IMR-90 (cell line): ENCODE results near the gene IL23R. TPM values are rescaled to one million over a fixed set of nuclear protein-coding genes. Genes with fewer than 3 reads are reported as not detected.
A peak's percentile ranks its signal among the peaks of the same experiment; 100 is the strongest.

Experiments used
- ATAC-seq: fragments of 200-7000 bp; cut with Tn5 transposase; 2 replicates; pipeline ENCODE4 v1.9.1; 2020; ENCODE audit warnings: low read depth, mild to moderate bottlenecking, moderate library complexity
- BruUV-seq: library from RNA; stranded (reverse); fragments of 400-500 nt; replicated peaks from 2 replicates; lab custom pipeline; 2021; lab: Mats Ljungman, UMichigan
- CTCF ChIA-PET: fragments of 300-600 bp; formaldehyde crosslinking; extraction: SDS; loops from one replicate; lab custom pipeline; 2021; ENCODE audit warnings: antibody characterized with exemption; lab: Yijun Ruan, JAX
- POLR2A ChIA-PET: fragments of 300-600 bp; sonication (Branson Sonifier 250); formaldehyde crosslinking; loops from one replicate; lab custom pipeline; 2022; ENCODE audit warnings: antibody characterized with exemption; ENCODE audit not compliant: unreplicated experiment; lab: Charles Lee
- DNase-seq: peaks from one replicate; pipeline ENCODE4 v3.0.0; 2013
- H2AFZ ChIP-seq: replicated peaks from 2 replicates; pipeline ENCODE3; 2013; ENCODE audit warnings: low read length, mild to moderate bottlenecking; ENCODE audit not compliant: poor library complexity
- H2AK5ac ChIP-seq: 2 replicates; pipeline ENCODE4 v1.6.1; 2013; ENCODE audit warnings: low read depth, low read length, inconsistent platforms
- H2AK9ac ChIP-seq: replicated peaks from 2 replicates; pipeline ENCODE3; 2013; ENCODE audit warnings: mild to moderate bottlenecking, low read depth, low read length, moderate library complexity; ENCODE audit not compliant: poor library complexity
- H2BK120ac ChIP-seq: 2 replicates; pipeline ENCODE4 v1.6.1; 2013; ENCODE audit warnings: low read depth, low read length, inconsistent platforms
- H2BK15ac ChIP-seq: 3 replicates; pipeline ENCODE4 v1.6.1; 2013; ENCODE audit warnings: low read depth, low read length, inconsistent platforms
- H2BK20ac ChIP-seq: 2 replicates; pipeline ENCODE4 v1.6.1; 2013; ENCODE audit warnings: low read depth, mild to moderate bottlenecking, inconsistent platforms, low read length, moderate library complexity
- H2BK5ac ChIP-seq: 2 replicates; pipeline ENCODE4 v1.6.1; 2013; ENCODE audit warnings: mild to moderate bottlenecking, low read depth, low read length, inconsistent platforms; ENCODE audit not compliant: poor library complexity, severe bottlenecking
- H3K14ac ChIP-seq: replicated peaks from 2 replicates; pipeline ENCODE4 v1.6.1; 2013; ENCODE audit warnings: low read depth, low read length, inconsistent platforms
- H3K18ac ChIP-seq: 2 replicates; pipeline ENCODE4 v1.6.1; 2013; ENCODE audit warnings: low read depth, low read length, control low read depth
- H3K23ac ChIP-seq: 2 replicates; pipeline ENCODE4 v1.6.1; 2013; ENCODE audit warnings: low read depth, low read length, inconsistent platforms
- H3K27ac ChIP-seq: 2 replicates; pipeline ENCODE4 v1.5.1; 2013; ENCODE audit warnings: mild to moderate bottlenecking, control low read depth, low read length; ENCODE audit not compliant: insufficient read depth
- H3K27me3 ChIP-seq: 2 replicates; pipeline ENCODE4 v1.6.1; 2013; ENCODE audit warnings: low read length; ENCODE audit not compliant: control insufficient read depth, insufficient read depth
- H3K36me3 ChIP-seq: 2 replicates; pipeline ENCODE4 v1.6.1; 2013; ENCODE audit warnings: low read length, mixed read lengths; ENCODE audit not compliant: control insufficient read depth, insufficient read depth
- H3K4ac ChIP-seq: 2 replicates; pipeline ENCODE4 v1.6.1; 2013; ENCODE audit warnings: low read depth, low read length, inconsistent platforms
- H3K4me1 ChIP-seq: 2 replicates; pipeline ENCODE4 v1.6.1; 2013; ENCODE audit warnings: low read length, mixed read lengths; ENCODE audit not compliant: control insufficient read depth, insufficient read depth
- H3K4me2 ChIP-seq: 2 replicates; pipeline ENCODE4 v1.6.1; 2013; ENCODE audit warnings: low read depth, mild to moderate bottlenecking, control low read depth, low read length, moderate library complexity
- H3K4me3 ChIP-seq: 2 replicates; pipeline ENCODE4 v1.5.1; 2013; ENCODE audit warnings: low read depth, mild to moderate bottlenecking, control low read depth, low read length, moderate library complexity; ENCODE audit not compliant: insufficient read depth
- H3K56ac ChIP-seq: 2 replicates; pipeline ENCODE4 v1.6.1; 2013; ENCODE audit warnings: low read length, inconsistent platforms; ENCODE audit not compliant: insufficient read depth; ENCODE audit errors: extremely low read depth
- H3K79me1 ChIP-seq, 2 experiments: 2 replicates each; pipeline ENCODE4 v1.6.1; 2013; ENCODE audit warnings: low read length in 2 of 2, inconsistent platforms in 1 of 2, low read depth in 1 of 2
- H3K9ac ChIP-seq: 2 replicates; pipeline ENCODE4 v1.6.1; 2013; ENCODE audit warnings: low read depth, low read length, control low read depth
- H3K9me1 ChIP-seq: 2 replicates; pipeline ENCODE4 v1.6.1; 2013; ENCODE audit warnings: low read length, inconsistent platforms; ENCODE audit not compliant: insufficient read depth
- H3K9me3 ChIP-seq: 2 replicates; pipeline ENCODE4 v1.6.1; 2013; ENCODE audit warnings: low read length; ENCODE audit not compliant: control insufficient read depth, insufficient read depth
- H4K20me1 ChIP-seq: 2 replicates; pipeline ENCODE4 v1.6.1; 2013; ENCODE audit warnings: low read length, inconsistent platforms; ENCODE audit not compliant: insufficient read depth
- H4K5ac ChIP-seq: 2 replicates; pipeline ENCODE4 v1.6.1; 2013; ENCODE audit warnings: mild to moderate bottlenecking, low read depth, low read length, control low read depth
- H4K8ac ChIP-seq, 2 experiments: 2 replicates each; pipeline ENCODE4 v1.6.1; 2013; ENCODE audit warnings: low read depth in 2 of 2, low read length in 2 of 2, control low read depth in 1 of 2, inconsistent platforms in 1 of 2
- H4K91ac ChIP-seq: 2 replicates; pipeline ENCODE4 v1.6.1; 2013; ENCODE audit warnings: low read depth, low read length, inconsistent platforms; ENCODE audit not compliant: insufficient read depth
- CEBPB ChIP-seq: IDR thresholded peaks from 2 replicates; pipeline ENCODE4 v1.6.1; 2012; ENCODE audit warnings: low read depth, low read length, improper control_type of control experiment
- WGBS, 2 experiments: methylation state at CpG; one replicate each; pipeline versions ENCODE4 v1.1.5 to v1.1.7; 2013; ENCODE audit warnings: missing lambda C conversion rate in 2 of 2; ENCODE audit not compliant: insufficient read length in 1 of 2; ENCODE audit errors: extremely low coverage in 2 of 2; 5-methylcytosine and 5-hydroxymethylcytosine counted together
- dilution Hi-C: fragments of 300-500 bp; cut with HindIII; formaldehyde crosslinking; loops from one replicate; pipeline ENCODE4 v1.14.3; 2018; ENCODE audit warnings: low sequenced_read_pairs; ENCODE audit not compliant: unreplicated experiment
- in situ Hi-C: fragments of 300-500 bp; cut with MboI; formaldehyde crosslinking; loops from 3 replicates; pipeline ENCODE4 v1.14.3; 2019; ENCODE audit warnings: low sequenced_read_pairs, inconsistent platforms, mixed read lengths
- intact Hi-C: fragments of 100-400 bp; cut with micrococcal nuclease; formaldehyde crosslinking; loops from 2 replicates; pipeline ENCODE4 v1.10.0; 2022
- polyA plus RNA-seq, 3 experiments: library from polyadenylated mRNA; depleted of rRNA; stranded (reverse); fragments of >200 nt; gene quantifications; 2 replicates each; pipeline ENCODE4 v1.2.3, GENCODE V29; 2012; ENCODE audit warnings: low replicate concordance in 1 of 3
- total RNA-seq: library from RNA; depleted of rRNA; stranded (reverse); fragments of >200 nt; gene quantifications from 2 replicates; pipeline ENCODE4 v1.2.3, GENCODE V29; 2012
- TF ChIP-seq, protein P1 (sequence below): fragments of 150-350 bp; IDR thresholded peaks from 2 replicates; pipeline ENCODE4 v1.6.1; 2016; ENCODE audit warnings: low read depth, mild to moderate bottlenecking, low read length, moderate library complexity, borderline replicate concordance

The IL23R gene
- total and polyA plus RNA-seq, 2 of the 4 experiments (the other 2 are of a cell fraction): not detected

DNA sequence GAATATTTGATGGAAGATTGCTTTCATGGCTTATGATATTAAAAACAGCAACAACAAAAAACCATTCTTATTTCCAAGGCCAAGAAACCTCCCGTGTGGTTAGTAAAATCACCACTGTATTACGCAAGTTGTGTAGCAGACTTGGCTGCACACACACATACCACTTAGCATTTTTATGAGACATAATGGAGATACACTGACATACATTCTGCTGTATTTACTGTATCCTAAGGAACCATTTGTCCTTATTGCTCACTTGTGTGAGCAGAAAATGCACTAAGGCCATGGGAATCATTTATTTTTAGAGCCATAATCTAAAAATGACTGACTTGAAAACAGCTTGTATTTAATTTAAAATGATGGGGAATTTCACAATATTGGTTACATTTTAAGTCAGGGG lies 30.9 kb upstream of the IL23R start:
- TF ChIP-seq, protein P1, sequence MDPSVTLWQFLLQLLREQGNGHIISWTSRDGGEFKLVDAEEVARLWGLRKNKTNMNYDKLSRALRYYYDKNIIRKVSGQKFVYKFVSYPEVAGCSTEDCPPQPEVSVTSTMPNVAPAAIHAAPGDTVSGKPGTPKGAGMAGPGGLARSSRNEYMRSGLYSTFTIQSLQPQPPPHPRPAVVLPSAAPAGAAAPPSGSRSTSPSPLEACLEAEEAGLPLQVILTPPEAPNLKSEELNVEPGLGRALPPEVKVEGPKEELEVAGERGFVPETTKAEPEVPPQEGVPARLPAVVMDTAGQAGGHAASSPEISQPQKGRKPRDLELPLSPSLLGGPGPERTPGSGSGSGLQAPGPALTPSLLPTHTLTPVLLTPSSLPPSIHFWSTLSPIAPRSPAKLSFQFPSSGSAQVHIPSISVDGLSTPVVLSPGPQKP: no peak
- peak; percentile 96 for TF ChIP-seq CEBPB
- intact Hi-C loops: no loop called here
- BruUV-seq: no TSS peak

More for the DNA sequence above, 30.9 kb upstream of the IL23R start:
- CTCF ChIA-PET: no interaction called here
- Histone ChIP-seq H3K9me3 (no peaks in the 10 kb centered on the region), H2BK15ac (no peak overlapping the region), H3K23ac (no peak overlapping the region), H3K9ac (no peak overlapping the region), H2BK20ac (no peak overlapping the region), H3K36me3 (no peaks in the 10 kb centered on the region), H4K5ac (no peak overlapping the region), H2BK120ac (no peak overlapping the region), H3K18ac (no peak overlapping the region), H3K79me1 (no peaks in the 10 kb centered on the region), H3K27ac (no peak overlapping the region; the same call in 1 of the 2 replicates), H2AK5ac (no peak overlapping the region), H3K9me1 (no peaks in the 10 kb centered on the region), H4K91ac (no peak overlapping the region), H3K27me3 (no peaks in the 10 kb centered on the region), H3K4me2 (no peak overlapping the region), H2BK5ac (no peak overlapping the region), H3K14ac (no peak overlapping the region), H2AFZ (no peak overlapping the region), H2AK9ac (no peak overlapping the region), H3K56ac (no peak overlapping the region), H3K4me1 (peaks cover 4% of the 10 kb centered on the region; the same call in 1 of the 2 replicates), H4K8ac (no peak overlapping the region), H3K4ac (no peak overlapping the region), H3K4me3 (no peak overlapping the region), H4K20me1 (no peaks in the 10 kb centered on the region)
- peak; percentile 77 for ATAC-seq
- dilution Hi-C loops (no loop called here), in situ Hi-C loops (no loop called here)
- no CpG with 5 or more reads among the region's 2 CpGs for WGBS, 2 experiments
- POLR2A ChIA-PET: no interaction called here
- DNase-seq: peak; percentile 86
